H9 (cell line): Measurements from ENCODE around the gene HEATR5B. TPM values are rescaled to one million over a fixed set of nuclear protein-coding genes. Genes with fewer than 3 reads are reported as not detected.

ENCODE experiments used
- DNase-seq: peaks from one replicate; pipeline ENCODE4 v3.0.0-alpha.2; 2017
- H2AFZ ChIP-seq: one replicate; pipeline ENCODE4 v1.6.1; 2013; ENCODE audit warnings: mild to moderate bottlenecking, low read length, control low read depth, moderate library complexity
- H2AK5ac ChIP-seq: 2 replicates; pipeline ENCODE4 v1.6.1; 2013; ENCODE audit warnings: low read length, control low read depth, mixed read lengths; ENCODE audit not compliant: insufficient read length
- H2BK120ac ChIP-seq: one replicate; pipeline ENCODE4 v1.6.1; 2013; ENCODE audit warnings: low read depth, mild to moderate bottlenecking, low read length, control low read depth, inconsistent platforms; ENCODE audit not compliant: poor library complexity, severe bottlenecking
- H2BK12ac ChIP-seq: 2 replicates; pipeline ENCODE4 v1.6.1; 2013; ENCODE audit warnings: low read length, control low read depth, mixed read lengths, low read depth; ENCODE audit not compliant: insufficient read length
- H2BK15ac ChIP-seq: 2 replicates; pipeline ENCODE4 v1.6.1; 2013; ENCODE audit warnings: low read depth, low read length, control low read depth
- H2BK20ac ChIP-seq: one replicate; pipeline ENCODE4 v1.6.1; 2013; ENCODE audit warnings: low read depth, mild to moderate bottlenecking, low read length, control low read depth, inconsistent platforms; ENCODE audit not compliant: poor library complexity, severe bottlenecking
- H2BK5ac ChIP-seq: 2 replicates; pipeline ENCODE4 v1.6.1; 2013; ENCODE audit warnings: low read length, control low read depth, mixed read lengths; ENCODE audit not compliant: insufficient read length
- H3K14ac ChIP-seq: 2 replicates; pipeline ENCODE4 v1.6.1; 2013; ENCODE audit warnings: low read length, control low read depth; ENCODE audit not compliant: insufficient read depth
- H3K18ac ChIP-seq: 2 replicates; pipeline ENCODE4 v1.6.1; 2013; ENCODE audit warnings: low read depth, mild to moderate bottlenecking, mixed read lengths, low read length, control low read depth; ENCODE audit not compliant: insufficient read length
- H3K23ac ChIP-seq: 2 replicates; pipeline ENCODE4 v1.6.1; 2013; ENCODE audit warnings: low read length, control low read depth, mixed read lengths, low read depth; ENCODE audit not compliant: insufficient read length
- H3K23me2 ChIP-seq: 2 replicates; pipeline ENCODE4 v1.6.1; 2013; ENCODE audit warnings: low read depth, mild to moderate bottlenecking, mixed read lengths, low read length, control low read depth; ENCODE audit not compliant: insufficient read length, poor library complexity, severe bottlenecking
- H3K27ac ChIP-seq: 2 replicates; pipeline ENCODE4 v1.5.1; 2013; ENCODE audit warnings: low read length, control low read depth, mixed read lengths, low read depth; ENCODE audit not compliant: insufficient read length
- H3K27me3 ChIP-seq: 2 replicates; pipeline ENCODE4 v1.6.1; 2013; ENCODE audit warnings: low read length, control low read depth, inconsistent platforms; ENCODE audit not compliant: insufficient read depth
- H3K4ac ChIP-seq: 2 replicates; pipeline ENCODE4 v1.6.1; 2013; ENCODE audit warnings: low read depth, mild to moderate bottlenecking, control low read depth, inconsistent platforms, low read length, moderate library complexity
- H3K4me1 ChIP-seq: 2 replicates; pipeline ENCODE4 v1.6.1; 2013; ENCODE audit warnings: low read length, control low read depth, inconsistent platforms; ENCODE audit not compliant: insufficient read depth
- H3K4me2 ChIP-seq: 2 replicates; pipeline ENCODE4 v1.6.1; 2013; ENCODE audit warnings: low read length, control low read depth, mixed read lengths; ENCODE audit not compliant: insufficient read length, insufficient read depth
- H3K56ac ChIP-seq: 2 replicates; pipeline ENCODE4 v1.6.1; 2013; ENCODE audit warnings: low read depth, mild to moderate bottlenecking, mixed read lengths, low read length, control low read depth; ENCODE audit not compliant: insufficient read length
- H3K79me1 ChIP-seq: 2 replicates; pipeline ENCODE4 v1.6.1; 2013; ENCODE audit warnings: low read depth, mild to moderate bottlenecking, moderate library complexity, low read length, control low read depth, inconsistent platforms; ENCODE audit not compliant: insufficient read depth, poor library complexity, severe bottlenecking
- H3K79me2 ChIP-seq: 2 replicates; pipeline ENCODE4 v1.6.1; 2013; ENCODE audit warnings: low read length, control low read depth, inconsistent platforms; ENCODE audit not compliant: insufficient read depth
- H3K9ac ChIP-seq: 2 replicates; pipeline ENCODE4 v1.6.1; 2013; ENCODE audit warnings: low read length, control low read depth, mixed read lengths; ENCODE audit not compliant: insufficient read length; ENCODE audit errors: extremely low read depth
- H3K9me3 ChIP-seq: one replicate; pipeline ENCODE4 v1.6.1; 2013; ENCODE audit warnings: low read depth, low read length, inconsistent platforms; ENCODE audit not compliant: control insufficient read depth
- H3T11ph ChIP-seq: one replicate; pipeline ENCODE4 v1.6.1; 2013; ENCODE audit warnings: mild to moderate bottlenecking, low read length, control low read depth, inconsistent platforms
- H4K20me1 ChIP-seq: one replicate; pipeline ENCODE4 v1.6.1; 2013; ENCODE audit not compliant: control insufficient read depth, insufficient read length, insufficient read depth
- H4K5ac ChIP-seq: 2 replicates; pipeline ENCODE4 v1.6.1; 2013; ENCODE audit warnings: low read depth, mild to moderate bottlenecking, mixed read lengths, low read length, control low read depth; ENCODE audit not compliant: insufficient read length
- H4K8ac ChIP-seq: replicated peaks from 2 replicates; pipeline ENCODE4 v1.6.1; 2013; ENCODE audit warnings: low read length, control low read depth, mixed read lengths, low read depth; ENCODE audit not compliant: insufficient read length
- H4K91ac ChIP-seq: 2 replicates; pipeline ENCODE4 v1.6.1; 2013; ENCODE audit warnings: low read depth, mild to moderate bottlenecking, moderate library complexity, mixed read lengths, low read length, control low read depth; ENCODE audit not compliant: insufficient read length
- H3K27ac Mint-ChIP-seq, 3 experiments: 2 replicates in 2 of 3; 3 replicates in 1 of 3; pipeline ENCODE4 v1.8.0; 2020 to 2021; ENCODE audit warnings: mixed read lengths in 3 of 3, mild to moderate bottlenecking in 1 of 3, moderate library complexity in 1 of 3
- H3K27me3 Mint-ChIP-seq: 2 replicates; pipeline ENCODE4 v1.8.0; 2021; ENCODE audit warnings: low read depth, mild to moderate bottlenecking, moderate library complexity, mixed read lengths
- H3K36me3 Mint-ChIP-seq, 3 experiments: 2 replicates in 2 of 3; 3 replicates in 1 of 3; pipeline ENCODE4 v1.8.0; 2020 to 2021; ENCODE audit warnings: low read depth in 3 of 3, mixed read lengths in 3 of 3; ENCODE audit not compliant: insufficient read depth in 1 of 3
- H3K4me1 Mint-ChIP-seq, 2 experiments: 2 replicates each; pipeline ENCODE4 v1.8.0; 2020; ENCODE audit warnings: mixed read lengths in 2 of 2
- H3K4me3 Mint-ChIP-seq, 2 experiments: 2 replicates in 1 of 2; 3 replicates in 1 of 2; pipeline ENCODE4 v1.8.0; 2020 to 2021; ENCODE audit warnings: mild to moderate bottlenecking in 2 of 2, mixed read lengths in 2 of 2, moderate library complexity in 1 of 2
- H3K9me3 Mint-ChIP-seq, 2 experiments: 2 replicates in 1 of 2; 3 replicates in 1 of 2; pipeline ENCODE4 v1.8.0; 2020; ENCODE audit warnings: mild to moderate bottlenecking in 2 of 2, mixed read lengths in 2 of 2, moderate library complexity in 1 of 2
- CTCF ChIP-seq: fragments of 200-600 bp; sonication (generic); conservative IDR thresholded peaks from 3 replicates; pipeline ENCODE4 v1.8.0; 2021; ENCODE audit warnings: antibody characterized with exemption, mild to moderate bottlenecking
- WGBS: extraction: QIAGEN DNeasy Blood & Tissue Kit; methylation state at CpG from one replicate; pipeline ENCODE4 v1.1.7; 2013; ENCODE audit warnings: missing lambda C conversion rate, low lambda C conversion rate, mixed read lengths; ENCODE audit not compliant: insufficient read length; ENCODE audit errors: extremely low coverage; 5-methylcytosine and 5-hydroxymethylcytosine counted together
- total RNA-seq: library from RNA; stranded (reverse); gene quantifications from 2 replicates; pipeline ENCODE4 v1.2.1, GENCODE V29; 2021

HEATR5B gene
- total RNA-seq, 1 experiment from 2014 or later = 14.0 TPM

- H3K27me3 Mint-ChIP-seq = no peaks in the 10 kb centered on the region
- peaks cover 4 to 5% of the 10 kb centered on the region in 2 experiments for H3K4me1 Mint-ChIP-seq
- no peaks in the 10 kb centered on the region for H4K20me1 ChIP-seq
- no peak overlapping the region for H2BK15ac ChIP-seq
- H3K79me2 ChIP-seq = no peaks in the 10 kb centered on the region
- no peak overlapping the region for H2BK20ac ChIP-seq
- H2BK5ac ChIP-seq = no peak overlapping the region
- no peak for DNase-seq
- no peak for TF ChIP-seq CTCF
- H3K27ac Mint-ChIP-seq = no peak overlapping the region
- H3K56ac ChIP-seq = no peak overlapping the region
- H3K27me3 ChIP-seq = no peaks in the 10 kb centered on the region
- no peak overlapping the region for H2AFZ ChIP-seq
- H3K4me3 Mint-ChIP-seq = no peak overlapping the region
- H3K36me3 Mint-ChIP-seq = peaks cover 2 to 29% (median 8%) of the 10 kb centered on the region in 3 experiments
- peaks cover 3% of the 10 kb centered on the region; the same call in 1 of the 2 replicates for H3K4me1 ChIP-seq
- no peaks in the 10 kb centered on the region for H3K23me2 ChIP-seq
- no CpG with 5 or more reads among the region's 5 CpGs for WGBS
- no peaks in the 10 kb centered on the region for H3K9me3 ChIP-seq
- no peak overlapping the region for H2BK120ac ChIP-seq
- H3T11ph ChIP-seq = no peak overlapping the region
- no peak overlapping the region for H3K23ac ChIP-seq
- no peak overlapping the region for H2BK12ac ChIP-seq
- H4K5ac ChIP-seq = no peak overlapping the region
- no peaks in the 10 kb centered on the region for H3K79me1 ChIP-seq
- no peak overlapping the region for H3K4me2 ChIP-seq
- no peak overlapping the region for H4K91ac ChIP-seq
- H3K4ac ChIP-seq = no peak overlapping the region
- H3K18ac ChIP-seq = no peak overlapping the region
- H3K9ac ChIP-seq = no peak overlapping the region
- no peak overlapping the region for H3K14ac ChIP-seq
- H4K8ac ChIP-seq = no peak overlapping the region
- no peak overlapping the region for H2AK5ac ChIP-seq
- no peak overlapping the region for H3K27ac ChIP-seq
- H3K9me3 Mint-ChIP-seq = no peaks in the 10 kb centered on the region
These were observed 63.8 kb downstream of the HEATR5B start for GRCh38 chr2:37020212-37020886.
